GM12864 (cell line): Measurements from ENCODE around the gene MAPK8IP3.

Experiments used
- DNase-seq: peaks from one replicate; pipeline ENCODE4 v3.0.0-alpha.2; 2011; ENCODE audit warnings: low read depth
- H3K4me3 ChIP-seq: 2 replicates; pipeline ENCODE4 v1.5.1; 2011; ENCODE audit warnings: mild to moderate bottlenecking, low read depth, low read length, control low read depth
- TF ChIP-seq, protein P1 (sequence below): IDR thresholded peaks from 2 replicates; pipeline ENCODE4 v1.5.1; 2011; ENCODE audit warnings: low read depth, mild to moderate bottlenecking, moderate library complexity, low read length, control low read depth, inconsistent platforms; ENCODE audit errors: missing control alignments

MAPK8IP3 gene

DNA sequence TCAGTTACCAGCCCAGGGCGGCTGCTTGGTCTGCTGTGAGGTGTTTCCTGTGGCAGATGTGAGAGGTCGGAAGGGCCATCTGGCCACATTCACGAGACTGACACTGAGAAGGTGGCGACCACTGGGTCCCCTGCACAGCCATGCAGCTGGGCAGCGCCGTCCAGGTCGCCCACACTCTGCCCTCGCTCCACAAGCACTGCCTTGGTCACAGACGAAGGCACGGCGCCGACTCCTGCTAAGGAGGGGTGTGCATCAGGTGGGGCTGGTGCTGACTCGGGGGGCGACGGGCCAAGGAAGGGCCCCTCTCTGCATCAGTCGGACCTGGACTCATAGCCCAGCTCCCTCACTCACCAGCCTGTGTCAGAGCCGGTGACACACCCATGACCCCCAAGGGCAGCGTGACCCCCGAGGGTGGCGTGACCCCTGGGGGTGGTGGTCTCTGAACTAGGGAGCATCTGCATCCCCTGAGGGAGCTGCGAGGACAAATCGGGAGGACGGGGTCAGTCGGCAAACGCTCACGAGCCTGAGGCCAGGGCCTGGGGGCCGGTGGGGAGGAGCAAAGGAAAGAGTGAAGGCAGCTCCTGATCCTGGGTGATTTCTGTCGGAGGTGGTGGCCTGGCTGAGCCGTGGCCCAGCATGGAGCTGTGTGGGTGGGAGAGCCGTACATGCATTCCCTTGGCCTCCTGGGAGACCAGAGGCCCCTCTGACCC is 34.9 kb downstream of the MAPK8IP3 start:
- no peak overlapping the region for H3K4me3 ChIP-seq
- TF ChIP-seq, protein P1, sequence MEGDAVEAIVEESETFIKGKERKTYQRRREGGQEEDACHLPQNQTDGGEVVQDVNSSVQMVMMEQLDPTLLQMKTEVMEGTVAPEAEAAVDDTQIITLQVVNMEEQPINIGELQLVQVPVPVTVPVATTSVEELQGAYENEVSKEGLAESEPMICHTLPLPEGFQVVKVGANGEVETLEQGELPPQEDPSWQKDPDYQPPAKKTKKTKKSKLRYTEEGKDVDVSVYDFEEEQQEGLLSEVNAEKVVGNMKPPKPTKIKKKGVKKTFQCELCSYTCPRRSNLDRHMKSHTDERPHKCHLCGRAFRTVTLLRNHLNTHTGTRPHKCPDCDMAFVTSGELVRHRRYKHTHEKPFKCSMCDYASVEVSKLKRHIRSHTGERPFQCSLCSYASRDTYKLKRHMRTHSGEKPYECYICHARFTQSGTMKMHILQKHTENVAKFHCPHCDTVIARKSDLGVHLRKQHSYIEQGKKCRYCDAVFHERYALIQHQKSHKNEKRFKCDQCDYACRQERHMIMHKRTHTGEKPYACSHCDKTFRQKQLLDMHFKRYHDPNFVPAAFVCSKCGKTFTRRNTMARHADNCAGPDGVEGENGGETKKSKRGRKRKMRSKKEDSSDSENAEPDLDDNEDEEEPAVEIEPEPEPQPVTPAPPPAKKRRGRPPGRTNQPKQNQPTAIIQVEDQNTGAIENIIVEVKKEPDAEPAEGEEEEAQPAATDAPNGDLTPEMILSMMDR: no peak
- no peak for DNase-seq

DNA sequence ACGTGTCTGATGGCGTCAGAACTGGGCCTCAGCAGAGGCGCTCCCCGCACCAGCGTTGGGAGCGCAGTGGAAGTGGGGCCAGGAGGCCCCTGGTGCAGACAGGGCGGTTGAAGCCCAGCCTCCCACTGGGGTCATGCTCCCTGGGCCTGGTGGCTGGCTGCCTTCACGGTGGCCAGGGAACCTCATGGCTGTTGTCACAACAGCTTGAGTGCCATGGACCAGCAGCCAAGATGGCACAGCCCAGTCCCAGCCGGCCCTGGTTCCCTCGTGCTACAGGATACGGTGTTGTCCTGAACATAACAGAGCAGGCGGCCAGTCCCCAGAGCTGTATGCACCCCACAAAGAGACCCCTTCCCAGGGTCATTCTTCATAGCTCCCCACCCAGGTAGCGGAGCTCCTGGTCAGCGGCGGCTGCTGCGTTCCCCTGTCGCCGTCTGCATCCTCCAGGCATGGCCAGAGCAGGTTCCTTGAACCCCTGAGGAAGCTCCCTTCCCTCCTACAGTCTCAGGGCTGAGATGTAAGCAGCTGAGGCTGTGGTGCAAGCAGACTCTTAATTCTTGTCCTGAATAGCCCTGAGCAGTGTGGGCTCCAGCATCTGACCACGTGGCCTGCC is 35.7 kb downstream of the MAPK8IP3 start:
- TF ChIP-seq, protein P1: no peak
- DNase-seq: no peak
- H3K4me3 ChIP-seq: no peak overlapping the region

DNA sequence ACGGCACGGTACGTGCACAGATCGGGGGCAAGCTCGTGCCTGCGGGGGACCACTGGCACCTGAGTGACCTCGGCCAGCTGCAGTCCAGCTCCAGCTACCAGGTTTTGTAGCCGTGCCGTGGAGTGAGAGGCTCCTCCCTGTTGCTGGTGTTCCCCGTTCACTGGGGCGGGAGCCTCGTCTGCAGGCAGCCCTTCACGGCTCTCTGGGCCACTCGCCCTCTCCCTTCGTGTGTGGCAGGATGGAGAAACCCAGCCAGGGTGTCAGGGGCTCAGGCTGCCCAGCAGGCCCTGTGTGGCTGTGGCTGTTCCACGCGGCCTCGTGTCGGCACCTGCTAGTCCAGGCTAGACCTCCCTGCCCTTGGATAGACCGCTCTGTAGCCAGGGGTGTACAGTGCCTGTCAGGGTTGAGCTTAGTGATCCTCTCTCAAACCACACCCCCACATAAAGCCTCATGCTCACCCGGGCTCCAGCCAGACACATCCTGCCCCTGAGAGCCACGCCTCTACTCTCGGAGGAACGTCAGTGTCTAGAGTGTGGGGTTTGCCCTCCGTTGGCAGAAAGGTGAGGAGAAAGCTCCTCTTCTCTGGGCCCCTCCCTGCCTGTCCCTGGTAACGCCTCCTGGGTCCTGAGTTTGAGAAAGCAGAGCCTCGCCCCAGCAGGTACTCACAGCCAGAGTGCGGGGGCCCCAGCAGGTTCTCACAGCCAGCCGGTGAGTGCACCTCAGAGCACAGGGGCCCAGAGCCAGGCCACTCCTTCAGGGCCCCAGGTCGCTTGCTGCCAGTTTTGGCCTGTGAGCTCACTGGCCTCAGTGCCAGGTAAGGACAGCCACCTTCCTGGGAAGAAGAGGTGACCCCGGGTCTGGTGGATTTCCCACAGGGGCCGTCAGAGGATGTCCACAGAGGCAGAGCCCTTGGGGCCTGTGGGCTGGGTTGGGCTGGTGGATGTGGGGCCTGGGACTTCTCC is 37.7 kb downstream of the MAPK8IP3 start:
- H3K4me3 ChIP-seq: no peak overlapping the region
- no peak for DNase-seq

DNA sequence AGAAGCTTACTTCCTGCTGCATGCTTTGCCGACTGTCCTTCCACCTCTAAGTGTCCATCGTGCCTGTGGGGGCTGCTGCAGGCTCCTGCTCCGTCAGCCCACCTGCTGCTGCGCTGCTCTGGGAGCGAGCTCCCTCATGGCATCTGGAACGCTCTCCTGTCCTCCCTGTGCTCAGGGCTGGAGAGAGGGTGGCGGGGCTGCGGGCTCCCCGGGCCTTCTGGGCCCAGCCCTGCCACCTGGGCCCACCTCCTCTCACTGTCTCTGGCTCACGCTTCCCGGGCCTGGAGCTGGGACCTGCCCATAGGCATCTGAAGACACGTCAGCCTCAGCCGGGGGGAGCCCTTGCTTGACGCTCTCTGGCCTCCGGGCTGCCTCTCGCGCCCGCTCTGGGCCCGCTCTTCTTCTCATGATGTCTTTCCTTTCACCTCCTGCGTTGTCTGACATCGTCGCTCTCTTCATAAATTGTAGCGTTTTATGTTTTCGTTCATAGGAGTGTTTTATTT is 38.4 kb downstream of the MAPK8IP3 start:
- TF ChIP-seq, protein P1: no peak
- no peak for DNase-seq
- no peak overlapping the region for H3K4me3 ChIP-seq

More for the DNA sequence above, 37.7 kb downstream of the MAPK8IP3 start:
- TF ChIP-seq, protein P1: no peak

DNA sequence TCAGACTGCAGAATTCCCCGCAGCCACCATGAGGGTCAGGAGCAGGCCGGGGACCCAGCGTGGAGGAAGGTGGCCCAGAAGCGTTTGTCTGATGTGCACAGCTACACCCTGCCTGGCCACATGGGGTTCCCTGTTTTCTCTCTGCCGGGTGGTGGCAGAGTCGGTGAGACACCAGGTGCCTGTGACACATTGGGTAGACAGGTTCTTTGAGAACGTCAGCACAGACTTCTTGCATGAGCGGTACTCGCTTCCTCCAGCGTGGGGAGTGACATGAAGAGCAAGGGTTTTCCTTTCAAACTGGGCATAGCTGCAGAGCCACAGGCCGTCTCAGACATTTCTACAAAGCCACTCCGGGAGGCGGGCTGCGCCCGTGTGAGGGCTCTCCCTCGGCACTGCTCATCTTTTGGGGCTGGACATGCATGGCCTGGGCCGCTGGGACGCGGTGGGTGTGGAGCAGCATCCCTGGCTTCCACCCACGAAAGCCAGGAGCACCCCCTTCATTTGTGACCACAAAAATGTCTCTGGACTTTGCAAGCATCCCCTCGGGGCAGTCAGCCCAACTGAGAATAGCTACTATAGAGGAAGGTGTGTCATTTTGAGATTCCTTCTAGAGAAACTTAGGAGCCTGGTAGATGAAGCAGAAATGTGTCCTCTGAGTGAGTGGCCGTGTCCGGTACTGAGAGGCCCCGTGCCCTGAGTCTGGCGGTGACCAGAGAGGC is 39.3 kb downstream of the MAPK8IP3 start:
- TF ChIP-seq, protein P1: no peak
- DNase-seq: no peak
- H3K4me3 ChIP-seq: no peak overlapping the region
